KOPT-K1 (cell line): ENCODE data around the gene C19orf47.

Experiments
- H3K27ac ChIP-seq: fragments of 200-600 bp; sonication (generic); 2 replicates; pipeline ENCODE4 v1.5.1; 2016; ENCODE audit warnings: antibody characterized with exemption, mild to moderate bottlenecking, low read depth, low read length; ENCODE audit not compliant: poor library complexity, severe bottlenecking
- H3K36me3 ChIP-seq: fragments of 200-600 bp; sonication (generic); 2 replicates; pipeline ENCODE4 v1.5.1; 2017; ENCODE audit warnings: antibody characterized with exemption, mild to moderate bottlenecking, low read length, moderate library complexity; ENCODE audit not compliant: insufficient read depth
- H3K9me3 ChIP-seq: fragments of 200-600 bp; sonication (generic); 2 replicates; pipeline ENCODE4 v1.5.1; 2017; ENCODE audit warnings: antibody characterized with exemption, low read length, mild to moderate bottlenecking; ENCODE audit not compliant: insufficient read depth, poor library complexity, severe bottlenecking

The C19orf47 gene

DNA sequence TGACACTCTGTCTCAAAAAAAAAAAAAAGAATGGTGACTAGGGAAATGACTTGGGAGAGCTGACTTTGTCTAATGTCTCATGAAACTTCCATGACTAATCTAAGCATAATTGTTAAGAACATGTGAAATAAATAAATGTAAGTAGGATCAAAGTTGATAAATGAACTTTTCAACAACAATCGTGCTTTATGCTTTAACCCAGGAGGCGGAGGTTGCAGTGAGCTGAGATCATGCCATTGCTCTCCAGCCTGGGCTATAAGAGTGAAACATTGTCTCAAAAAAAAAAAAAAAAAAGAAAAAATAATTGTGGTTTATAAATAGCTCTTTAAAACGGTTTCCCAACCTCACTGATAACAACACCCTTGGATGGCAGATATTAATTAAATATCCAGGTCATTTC lies 50.2 kb downstream of the C19orf47 start:
- Histone ChIP-seq H3K36me3 (no peaks in the 10 kb centered on the region), H3K27ac (no peak overlapping the region), H3K9me3 (no peaks in the 10 kb centered on the region)

DNA sequence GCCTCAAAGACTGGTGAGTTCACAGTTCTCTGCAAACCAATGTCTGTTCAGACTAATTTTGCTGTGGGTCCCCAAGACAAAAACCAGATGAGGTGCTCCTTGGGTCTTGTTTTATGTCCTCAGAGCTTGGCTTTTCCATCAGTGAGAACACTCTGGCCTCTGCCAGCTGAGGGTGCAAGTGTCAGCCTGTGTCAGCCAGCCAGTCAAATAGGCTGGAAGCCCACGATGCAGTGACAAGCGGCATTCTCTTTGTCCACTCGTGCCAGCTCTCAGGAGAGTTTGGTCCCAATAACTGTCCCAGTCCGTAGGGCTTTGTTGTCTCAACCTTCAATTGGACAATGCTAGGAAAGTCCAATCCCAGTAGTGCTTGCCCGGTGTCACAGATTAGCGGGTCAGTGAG lies 53.6 kb downstream of the C19orf47 start:
- Histone ChIP-seq H3K27ac (no peak overlapping the region), H3K36me3 (no peaks in the 10 kb centered on the region), H3K9me3 (no peaks in the 10 kb centered on the region)

DNA sequence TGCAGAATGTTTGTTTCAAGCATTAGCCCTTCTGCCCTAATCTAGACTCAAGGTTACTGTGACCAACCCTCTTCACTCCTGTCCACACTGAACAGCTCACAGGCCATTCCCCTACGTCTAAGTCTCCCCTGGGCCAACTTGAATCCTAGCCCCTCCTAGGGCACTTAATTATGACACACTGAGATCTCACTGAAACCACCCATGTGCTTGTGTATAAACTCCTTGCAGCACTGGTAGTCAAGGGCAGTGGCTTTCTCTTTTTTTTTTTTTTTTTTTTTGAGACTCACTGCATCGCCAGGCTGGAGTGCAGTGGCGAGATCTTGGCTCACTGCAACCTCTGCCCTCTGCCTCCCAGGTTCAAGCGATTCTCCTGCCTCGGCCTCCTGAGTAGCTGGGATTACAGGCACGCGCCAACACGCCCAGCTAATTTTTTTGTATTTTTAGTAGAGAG lies 61.2 kb downstream of the C19orf47 start:
- H3K27ac ChIP-seq, result peak overlapping the region; percentile 93
- peaks cover 6% of the 10 kb centered on the region; the same call in 1 of the 2 replicates for H3K36me3 ChIP-seq
- H3K9me3 ChIP-seq, result no peaks in the 10 kb centered on the region

DNA sequence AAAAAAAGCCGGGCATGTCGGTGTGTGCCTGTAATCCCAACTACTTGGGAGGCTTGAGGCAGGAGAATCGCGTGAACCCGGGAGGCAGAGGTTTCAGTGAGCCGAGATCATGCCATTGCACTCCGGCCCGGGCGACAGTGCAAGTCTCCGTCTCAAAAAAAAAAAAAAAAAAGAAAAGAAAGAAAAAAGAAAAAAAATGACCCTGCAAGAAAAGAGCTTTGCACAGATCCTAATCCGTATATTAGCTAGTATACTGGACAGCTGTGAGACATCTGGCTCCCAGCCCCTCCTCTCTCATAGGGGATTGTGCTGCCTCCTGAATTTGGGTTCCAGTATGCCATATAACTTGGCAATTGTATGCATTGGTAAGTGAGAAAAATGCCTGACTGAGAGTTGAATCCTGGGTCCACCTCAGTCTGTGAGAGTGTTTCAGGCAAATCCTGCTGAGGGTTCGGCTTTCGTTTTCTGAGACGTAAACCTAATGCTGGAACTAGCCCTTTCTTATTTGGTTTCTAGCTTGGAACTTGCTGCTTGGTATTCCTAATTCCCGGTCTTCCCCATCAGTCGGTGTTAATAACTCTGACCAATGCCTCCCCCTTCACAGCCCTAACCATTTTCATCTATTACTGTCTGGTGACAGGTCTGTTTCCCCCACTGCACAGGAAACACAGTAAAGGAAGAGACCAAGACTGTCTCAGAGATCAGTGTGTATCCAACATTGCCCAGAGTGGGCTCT lies 61.8 kb downstream of the C19orf47 start:
- Histone ChIP-seq H3K27ac (peak overlapping the region; percentile 93), H3K36me3 (peaks cover 10% of the 10 kb centered on the region), H3K9me3 (no peaks in the 10 kb centered on the region)

DNA sequence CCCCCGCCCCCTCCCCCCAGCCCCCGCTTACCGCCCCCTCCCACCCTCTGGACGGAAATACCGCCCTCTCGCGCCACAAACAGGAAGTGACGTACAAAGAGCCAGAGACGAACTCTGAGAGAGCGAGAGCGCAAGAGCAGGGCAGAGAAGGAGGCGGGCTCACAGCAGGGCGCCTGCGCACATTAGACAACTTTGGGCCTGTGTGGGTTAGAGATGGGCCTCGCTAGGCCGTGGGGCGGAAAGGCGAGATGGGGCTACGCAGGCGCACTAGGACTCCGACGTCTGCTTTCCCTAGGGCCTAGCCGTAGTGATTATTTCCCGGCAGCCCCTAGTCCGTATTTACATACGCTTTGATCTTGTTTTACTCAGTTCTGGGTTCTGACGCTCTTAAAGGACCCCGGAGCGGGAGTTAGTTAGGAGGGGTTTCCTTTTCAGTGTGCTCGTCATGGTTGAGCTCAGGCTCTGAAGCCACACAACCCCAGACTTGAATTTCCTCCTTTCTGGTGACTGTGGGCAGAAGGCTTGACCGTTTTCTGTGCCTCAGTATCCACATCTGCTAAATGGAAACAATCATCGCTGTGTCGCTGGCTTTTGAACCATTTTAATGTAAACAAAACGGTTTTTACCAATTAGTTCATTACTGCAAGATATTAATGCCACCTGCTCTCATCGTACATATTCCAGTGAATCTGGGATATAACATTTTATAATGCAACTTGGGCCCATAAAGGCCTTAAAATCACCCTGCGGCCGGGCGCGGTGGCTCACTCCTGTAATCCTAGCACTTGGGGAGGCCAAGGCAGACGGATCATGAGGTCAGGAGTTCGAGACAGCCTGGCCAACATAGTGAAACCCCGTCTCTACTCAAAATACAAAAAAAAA lies 62.6 kb downstream of the C19orf47 start:
- Histone ChIP-seq H3K27ac (peak overlapping the region; percentile 96), H3K9me3 (no peaks in the 10 kb centered on the region), H3K36me3 (peaks cover 19% of the 10 kb centered on the region)

DNA sequence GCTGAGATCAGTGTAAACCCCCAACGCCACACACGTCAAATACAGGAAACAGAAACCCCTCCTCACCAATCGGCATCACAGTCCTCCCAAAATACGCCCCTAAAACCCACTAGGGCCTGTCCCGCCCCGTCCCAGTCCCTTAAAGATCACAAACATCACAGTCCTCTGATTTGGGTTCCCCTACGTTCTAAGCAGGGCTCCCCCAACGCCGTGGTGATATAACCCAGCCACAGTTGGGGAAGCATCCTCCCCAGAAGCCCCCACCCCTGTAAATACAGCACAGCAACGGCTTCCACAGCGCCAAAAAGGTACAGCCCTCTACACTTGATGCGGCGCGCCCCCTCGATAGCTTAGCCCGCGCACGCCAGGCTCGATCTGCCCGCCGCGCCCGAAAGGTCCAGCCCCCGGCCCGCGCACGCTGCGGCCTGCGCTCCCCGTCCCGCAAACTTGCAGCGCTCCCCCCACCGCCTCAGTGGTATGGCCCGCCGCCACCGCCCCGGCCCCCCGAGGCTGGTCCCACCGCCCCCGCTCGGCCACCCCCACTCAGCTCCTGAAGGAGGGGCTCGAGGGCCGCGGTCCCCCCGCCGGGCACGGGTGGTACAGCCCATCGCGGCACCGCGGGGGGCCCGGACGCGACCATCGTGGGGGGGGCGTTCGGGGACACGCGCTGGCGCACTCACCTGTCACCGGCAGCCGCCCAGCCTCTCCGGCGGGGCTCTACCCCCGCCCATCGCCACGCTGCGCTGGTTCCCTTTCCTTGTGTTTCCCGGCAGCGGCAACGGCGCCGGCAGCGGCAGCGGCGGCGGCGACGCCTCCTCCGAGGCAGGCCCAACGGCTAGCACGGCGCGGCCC lies 63.5 kb downstream of the C19orf47 start, which contains the start of gene AKT2:
Gene AKT2, minus strand, starts transcription at position 845 of the 852 bp plus-strand sequence. CDS start 20,078 bp downstream, outside the sequence.
- Histone ChIP-seq H3K27ac (peak within 1 kb of the TSS; percentile 96), H3K9me3 (no peaks in the 10 kb centered on the region), H3K36me3 (peaks cover 20% of the 10 kb centered on the region)

DNA sequence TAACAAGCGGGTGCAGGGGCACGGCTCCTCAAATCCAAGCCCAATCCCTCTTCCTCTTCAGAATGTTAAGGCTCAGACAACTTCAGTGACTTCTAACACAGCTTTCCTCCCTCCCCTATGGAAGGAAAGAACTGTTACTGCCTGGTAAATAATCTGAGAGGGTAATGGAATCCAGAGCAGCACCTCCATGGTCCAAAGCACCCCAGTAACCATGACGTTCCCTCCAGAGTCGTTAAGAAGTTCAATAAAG lies 64.0 kb downstream of the C19orf47 start:
- Histone ChIP-seq H3K9me3 (no peaks in the 10 kb centered on the region), H3K27ac (peak overlapping the region; percentile 96), H3K36me3 (peaks cover 20% of the 10 kb centered on the region)

DNA sequence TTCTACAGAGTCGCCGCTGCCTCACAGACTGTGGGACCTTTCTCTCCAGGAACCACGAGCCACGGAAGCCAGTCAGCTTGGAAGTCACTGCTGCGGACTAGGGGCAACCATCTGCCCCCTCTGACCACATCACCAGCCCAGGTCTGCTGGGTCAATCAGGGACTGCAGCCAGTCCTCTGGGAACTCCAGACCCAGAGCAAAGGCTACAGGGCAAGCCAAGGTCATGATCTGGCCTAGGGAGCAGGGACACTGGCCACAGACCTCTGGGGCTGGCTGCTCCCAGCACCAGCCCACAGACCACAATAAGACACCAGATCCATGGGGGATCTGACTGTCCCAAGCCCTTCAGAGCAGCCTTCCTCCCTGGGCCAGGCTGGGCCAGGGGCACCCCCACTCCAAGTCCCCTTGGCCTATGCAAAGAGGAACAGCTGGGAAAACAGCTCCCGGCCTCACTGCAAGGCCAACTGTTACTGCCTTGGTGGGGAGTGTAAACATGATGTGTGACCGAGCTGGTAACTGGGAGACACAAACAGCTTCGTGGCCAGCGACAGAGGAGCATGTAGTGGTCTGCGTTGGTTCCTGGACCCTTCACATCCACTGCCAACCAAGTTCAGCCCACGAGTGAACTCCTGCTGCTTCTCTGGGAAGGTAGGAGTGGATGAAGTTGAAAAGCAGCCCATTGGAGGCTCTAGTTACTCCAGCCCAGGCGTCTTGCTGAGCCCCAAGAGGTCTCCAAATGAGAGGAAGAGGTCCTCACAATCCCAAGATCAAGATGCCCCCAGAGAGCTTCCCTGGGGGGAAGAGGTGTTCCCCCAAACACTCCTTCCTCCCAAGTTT lies 64.6 kb downstream of the C19orf47 start:
- H3K9me3 ChIP-seq, result no peaks in the 10 kb centered on the region
- H3K27ac ChIP-seq, result peak overlapping the region; percentile 96
- peaks cover 24% of the 10 kb centered on the region for H3K36me3 ChIP-seq

DNA sequence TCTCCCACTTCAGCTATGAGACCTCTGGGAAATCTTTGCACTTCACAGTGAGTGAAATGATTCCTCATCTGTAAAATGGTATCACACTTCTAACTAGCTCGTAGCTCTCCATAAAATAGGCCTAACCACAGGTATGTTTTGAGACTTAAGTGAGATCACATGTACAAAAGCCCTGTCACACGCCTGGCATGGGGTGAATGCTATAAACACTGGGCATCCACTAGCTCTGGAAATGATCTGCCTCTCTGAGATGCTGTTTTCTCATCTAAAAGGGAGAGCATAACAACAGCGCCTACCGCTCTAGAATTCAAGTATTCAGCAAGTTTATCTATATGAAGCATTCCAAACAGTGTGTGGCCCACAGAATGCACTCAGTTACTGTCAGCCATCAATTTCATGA lies 65.3 kb downstream of the C19orf47 start:
- peaks cover 30% of the 10 kb centered on the region for H3K36me3 ChIP-seq
- H3K27ac ChIP-seq, result no peak overlapping the region
- H3K9me3 ChIP-seq, result no peaks in the 10 kb centered on the region

DNA sequence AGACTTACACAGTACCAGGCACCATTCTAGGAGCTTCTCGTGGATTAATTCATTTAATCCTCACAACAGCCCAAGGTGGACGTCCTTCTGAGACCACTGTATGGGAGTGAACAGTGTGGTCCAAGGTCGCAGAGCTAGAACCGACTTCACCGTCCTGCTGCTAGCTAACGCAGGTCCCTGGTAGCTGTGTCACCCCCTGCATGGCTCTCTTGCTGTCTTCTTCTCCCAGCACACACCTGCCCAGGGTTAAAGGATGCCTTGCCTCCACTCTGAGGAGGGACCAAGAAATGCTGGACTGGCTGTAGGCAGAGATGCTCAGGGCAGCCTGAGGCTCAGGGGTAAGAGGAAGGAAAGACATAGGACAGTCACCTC lies 66.0 kb downstream of the C19orf47 start:
- no peaks in the 10 kb centered on the region for H3K9me3 ChIP-seq
- no peak overlapping the region for H3K27ac ChIP-seq
- peaks cover 30% of the 10 kb centered on the region for H3K36me3 ChIP-seq

DNA sequence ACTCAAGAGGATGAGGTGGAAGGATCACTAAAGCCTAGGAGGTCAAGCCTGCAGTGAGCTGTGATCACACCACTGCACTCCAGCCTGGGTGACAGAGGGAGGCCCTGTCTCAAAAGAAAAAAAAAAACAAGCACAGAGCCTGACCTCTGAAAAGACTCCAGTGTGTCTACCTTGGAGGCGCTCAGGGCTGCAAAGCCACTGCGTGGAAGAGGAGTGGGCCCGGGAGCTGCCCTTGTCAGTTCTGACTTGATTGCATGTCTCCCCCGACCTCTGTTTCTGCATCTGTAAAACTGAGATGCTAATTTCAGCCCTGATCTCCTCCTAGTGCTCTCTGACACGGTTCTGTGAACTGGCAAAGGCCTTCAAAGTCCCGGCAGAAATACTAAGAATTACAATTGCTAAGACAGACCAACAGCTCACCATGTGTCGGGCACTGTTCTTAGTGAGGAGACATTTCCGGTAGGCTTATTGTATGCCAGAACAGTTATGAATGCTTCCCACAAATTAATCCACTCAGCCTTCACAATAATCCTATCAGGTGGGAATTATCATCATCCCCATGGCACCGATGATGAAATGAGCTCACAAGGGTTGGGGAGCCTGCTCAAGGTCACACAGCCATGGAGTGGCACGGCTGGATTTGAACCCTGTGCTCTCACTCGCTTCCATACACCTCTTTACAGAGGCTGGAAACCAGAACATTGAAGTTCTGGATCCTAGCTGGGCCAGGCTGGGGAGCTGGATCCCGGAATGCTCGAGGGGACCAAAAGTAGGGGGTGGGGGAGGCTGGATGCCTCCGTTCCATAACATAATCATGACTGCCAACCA lies 66.6 kb downstream of the C19orf47 start:
- Histone ChIP-seq H3K36me3 (peaks cover 30% of the 10 kb centered on the region), H3K27ac (no peak overlapping the region)

DNA sequence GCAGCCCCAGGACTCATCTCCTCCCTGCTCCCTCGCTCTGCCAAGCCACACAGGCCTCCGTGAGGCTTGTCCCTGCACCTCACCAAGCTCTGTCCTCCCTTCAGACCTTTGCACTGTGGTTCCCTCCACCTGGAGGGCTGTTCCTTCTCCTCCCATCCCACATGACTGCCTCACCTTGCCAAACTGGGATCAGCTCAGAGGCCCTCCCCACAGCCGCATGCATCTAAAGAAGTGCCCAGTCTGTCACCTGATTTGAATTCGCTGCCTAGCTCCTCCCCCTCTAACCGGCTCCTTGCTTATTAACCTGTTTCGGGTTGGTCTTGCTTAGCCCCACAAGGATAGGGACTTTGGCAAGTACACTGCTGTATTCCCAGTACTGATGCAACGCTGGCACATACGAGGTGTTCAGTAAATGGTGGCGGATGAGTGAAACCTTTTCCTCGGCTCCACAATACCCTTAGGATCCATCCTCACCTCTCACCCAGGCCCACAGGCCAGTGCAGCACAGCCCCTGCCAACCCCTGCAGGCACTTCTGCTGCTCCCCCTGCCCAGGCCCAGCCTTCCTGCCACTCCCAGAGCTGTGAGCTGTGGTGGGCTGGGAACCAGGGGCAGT lies 67.5 kb downstream of the C19orf47 start:
- H3K9me3 ChIP-seq, result no peaks in the 10 kb centered on the region
- peak overlapping the region; percentile 33 for H3K27ac ChIP-seq
- peaks cover 30% of the 10 kb centered on the region for H3K36me3 ChIP-seq

More for the DNA sequence above, 66.6 kb downstream of the C19orf47 start:
- no peaks in the 10 kb centered on the region for H3K9me3 ChIP-seq
